GM10847 (cell line): ENCODE measurements around the gene MT1M.

ENCODE experiments used
- POLR2A ChIP-seq: IDR thresholded peaks from 2 replicates; pipeline ENCODE4 v1.6.1; 2011; ENCODE audit not compliant: insufficient read length; ENCODE audit errors: extremely low read depth

MT1M gene

DNA sequence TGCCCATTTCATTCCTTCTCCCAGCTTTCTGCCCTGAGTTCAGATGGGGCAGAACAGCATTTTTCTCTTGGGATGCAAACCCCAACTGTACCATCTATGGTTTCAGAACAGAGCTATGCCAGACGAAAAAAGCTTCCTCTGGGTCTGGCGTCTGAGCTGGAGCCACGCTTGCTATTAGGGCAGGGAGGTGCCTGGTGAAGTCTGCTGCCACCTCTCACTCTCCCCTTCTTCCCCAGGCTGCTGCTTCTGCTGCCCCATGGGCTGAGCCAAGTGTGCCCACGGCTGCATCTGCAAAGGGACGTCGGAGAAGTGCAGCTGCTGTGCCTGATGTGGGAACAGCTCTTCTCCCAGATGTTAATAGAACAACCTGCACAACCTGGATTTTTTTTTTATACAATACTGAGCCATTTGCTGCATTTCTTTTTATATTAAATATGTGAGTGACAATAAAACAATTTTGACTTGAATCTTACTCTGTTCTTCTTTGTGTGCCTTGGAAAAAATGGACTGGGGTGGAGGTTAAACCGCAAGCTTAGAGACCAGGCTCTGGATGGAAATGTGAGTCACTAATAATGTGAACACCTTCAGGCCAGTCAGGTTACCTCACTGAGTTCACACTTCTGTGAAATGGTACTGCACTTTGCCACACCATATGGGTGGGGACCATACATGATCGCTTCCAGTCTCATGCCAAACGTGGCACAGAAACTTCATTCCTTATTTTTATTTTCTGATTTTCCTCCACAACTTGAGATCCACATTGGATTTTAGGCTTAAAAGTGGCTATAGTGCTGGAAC lies 4.4 kb downstream of the MT1M start:
- TF ChIP-seq POLR2A = no peak

- no peak for TF ChIP-seq POLR2A
These were observed 5.6 kb downstream of the MT1M start, which contains the start of gene MT1A for GRCh38 chr16:56637814-56638750. Gene MT1A, plus strand, starts transcription at chr16:56638666. Its CDS starts 73 bp downstream, at chr16:56638739.

GRCh38 chr16:56639045-56639444 lies 6.6 kb downstream of the MT1M start:
- TF ChIP-seq POLR2A = no peak

- TF ChIP-seq POLR2A = no peak
These were observed 7.6 kb downstream of the MT1M start for GRCh38 chr16:56640076-56640475.

DNA sequence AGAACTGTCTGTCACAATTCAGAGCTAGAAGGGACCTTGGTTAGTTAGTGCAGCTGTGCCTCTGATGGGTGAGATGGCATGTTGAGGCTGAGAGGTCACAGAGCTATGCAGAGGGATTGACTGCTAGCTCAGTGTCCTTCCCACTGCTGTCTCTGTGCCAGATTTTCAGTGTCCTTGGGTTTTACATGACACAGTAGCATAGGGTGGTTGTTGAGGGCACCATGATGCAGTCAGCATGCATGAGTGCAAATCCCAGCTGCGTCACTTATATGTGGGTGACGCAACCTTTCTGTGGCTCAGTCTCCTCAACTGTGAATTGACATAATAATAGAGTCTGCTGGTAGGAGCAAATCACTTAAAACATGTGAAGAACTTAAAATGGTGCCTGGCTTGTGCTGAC lies 8.7 kb downstream of the MT1M start:
- TF ChIP-seq POLR2A = no peak

DNA sequence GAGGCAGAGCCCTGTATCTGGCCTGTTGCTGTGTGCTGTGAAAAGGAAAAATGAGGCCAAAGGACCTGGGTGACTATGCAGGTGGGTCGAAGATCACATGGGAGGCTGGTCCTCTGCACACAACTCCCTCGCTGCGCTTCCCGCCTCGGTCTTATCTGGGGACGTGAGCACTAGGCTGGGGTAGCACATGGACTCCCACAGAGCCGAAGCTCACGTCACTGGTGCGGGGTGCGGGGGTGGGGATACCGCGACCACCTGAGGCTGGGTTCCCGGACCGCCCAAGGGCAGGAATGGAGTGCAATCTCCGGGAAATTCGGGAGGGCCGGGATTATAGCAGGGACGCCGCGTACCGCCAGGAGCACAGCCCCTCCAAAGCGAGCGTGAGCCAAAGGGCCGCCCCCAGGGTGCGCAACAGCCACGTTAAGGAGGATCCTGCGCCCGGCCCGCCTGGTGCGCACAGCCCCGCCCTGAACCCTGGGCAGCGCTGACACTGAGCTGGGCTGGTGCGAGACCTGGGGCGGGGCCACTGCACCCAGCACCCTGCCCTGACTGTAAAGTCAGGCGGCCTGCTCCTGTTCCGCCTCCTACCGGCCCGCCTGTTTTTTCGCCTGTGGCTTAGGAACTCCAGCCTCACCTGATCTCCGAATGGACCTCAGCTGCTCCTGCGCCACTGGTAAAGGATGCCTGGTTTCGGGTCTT lies 10.8 kb downstream of the MT1M start:
- TF ChIP-seq POLR2A = no peak

DNA sequence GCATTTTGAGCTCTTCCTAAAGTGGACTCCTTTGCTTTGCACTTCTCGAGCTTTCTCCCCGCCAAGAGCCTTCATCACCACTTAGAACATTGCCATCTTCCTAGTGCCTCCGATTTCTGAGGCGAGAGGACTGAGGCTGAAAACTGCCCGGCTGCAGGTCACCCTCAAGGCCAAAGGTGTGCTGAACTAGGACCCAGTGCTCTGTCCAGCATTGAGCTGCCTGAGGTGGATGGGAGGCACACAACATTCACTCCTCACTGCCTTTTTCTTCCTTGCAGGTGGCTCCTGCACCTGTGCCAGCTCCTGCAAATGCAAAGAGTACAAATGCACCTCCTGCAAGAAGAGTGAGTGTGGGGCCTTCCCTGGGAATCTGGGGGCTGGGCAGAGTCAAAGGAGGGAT lies 11.4 kb downstream of the MT1M start:
- no peak for TF ChIP-seq POLR2A

DNA sequence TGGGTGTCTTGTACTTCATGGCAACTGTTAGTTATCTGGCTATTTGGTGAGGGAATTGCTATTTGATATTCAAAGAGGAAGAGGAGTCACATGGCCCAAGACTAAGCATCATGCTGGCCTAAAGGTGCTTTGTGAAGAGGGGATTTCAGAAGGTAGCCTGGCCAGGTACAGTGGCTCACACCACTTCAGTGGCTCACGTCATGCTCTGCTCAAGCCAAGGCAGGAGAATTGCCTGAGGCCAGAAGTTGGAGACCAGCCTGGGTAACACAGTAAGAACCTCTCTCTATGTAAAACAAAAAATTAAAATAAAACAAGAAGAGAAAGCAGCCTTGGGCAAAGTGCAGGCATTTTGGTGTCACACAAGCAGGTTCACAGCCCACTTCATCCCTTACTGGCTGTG lies 12.9 kb downstream of the MT1M start:
- TF ChIP-seq POLR2A = no peak

- no peak for TF ChIP-seq POLR2A
These were observed 13.4 kb downstream of the MT1M start for GRCh38 chr16:56645838-56646237.

- no peak for TF ChIP-seq POLR2A
These were observed 15.4 kb downstream of the MT1M start for GRCh38 chr16:56647641-56648431.

- TF ChIP-seq POLR2A = no peak
These were observed 16.8 kb downstream of the MT1M start for GRCh38 chr16:56649271-56649670.

DNA sequence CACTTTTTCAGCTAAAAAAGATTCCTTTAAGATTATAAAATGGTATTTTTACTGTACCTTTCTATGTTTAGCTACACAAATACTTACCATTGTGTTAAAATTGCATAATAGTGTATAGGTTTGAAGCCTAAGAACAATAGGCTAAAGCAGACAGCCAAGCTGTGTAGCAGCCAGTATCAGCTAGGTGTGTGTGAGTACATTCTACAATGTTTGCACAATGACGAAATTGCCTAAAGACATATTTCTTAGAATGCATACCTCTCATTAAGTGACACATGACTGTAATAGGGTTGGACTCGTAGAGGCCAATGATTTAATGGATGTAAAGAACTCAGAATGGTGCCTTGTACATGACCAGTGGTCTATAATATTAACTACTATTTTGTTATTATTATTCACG lies 17.4 kb downstream of the MT1M start:
- TF ChIP-seq POLR2A = no peak

- no peak for TF ChIP-seq POLR2A
These were observed 19.1 kb downstream of the MT1M start, which contains the start of gene MT1B for GRCh38 chr16:56651586-56651985. Gene MT1B, plus strand, starts transcription at chr16:56651886. Its CDS starts 68 bp downstream, at chr16:56651954.

- no peak for TF ChIP-seq POLR2A
These were observed 20.1 kb downstream of the MT1M start for GRCh38 chr16:56652600-56652999.
